Loucy (cell line): ENCODE data around the gene NUP214.
"Not testable (repeated sequence)": the region's sequence is repeated elsewhere in the genome, so short reads cannot be mapped to it uniquely, and the experiment has no call there.

Source experiments
- CTCF ChIP-seq: fragments of 200-600 bp; sonication (generic); conservative IDR thresholded peaks from 2 replicates; pipeline ENCODE4 v1.5.1; 2014; ENCODE audit warnings: mild to moderate bottlenecking, antibody characterized with exemption, low read length
- EZH2phosphoT487 ChIP-seq: fragments of 200-600 bp; IDR thresholded peaks from 2 replicates; pipeline ENCODE4 v1.6.1; 2018; ENCODE audit warnings: antibody characterized with exemption, mild to moderate bottlenecking, moderate library complexity, borderline replicate concordance

GRCh38 chr9:131263033-131263343, 137.6 kb downstream of the NUP214 start:
- TF ChIP-seq EZH2phosphoT487, CTCF: not testable (repeated sequence)
